Activated CD4-positive, alpha-beta T cell treated with anti-CD3 and anti-CD28 coated beads, Interleukin-2, Interleukin-4, amounts not matched to agents 100 ng/mL and 50 ng/mL, durations not matched to agents 16 hours and 8 hours (primary cell): Measurements from ENCODE around the gene LTBP2.
A peak's percentile ranks its signal among the peaks of the same experiment; 100 is the strongest.

ENCODE experiments used
- DNase-seq: peaks from one replicate; pipeline ENCODE4 v3.0.0-alpha.2; 2020; ENCODE audit warnings: low spot score

The LTBP2 gene

GRCh38 chr14:74507085-74507484 is 105.0 kb downstream of the LTBP2 start:
- DNase-seq: no peak

GRCh38 chr14:74506411-74506851 is 105.6 kb downstream of the LTBP2 start:
- DNase-seq: no peak

- DNase-seq: no peak
Measured at GRCh38 chr14:74505831-74506230, 106.2 kb downstream of the LTBP2 start.

GRCh38 chr14:74504874-74505720 is 106.9 kb downstream of the LTBP2 start:
- no peak for DNase-seq

- no peak for DNase-seq
Measured at GRCh38 chr14:74504412-74504811, 107.6 kb downstream of the LTBP2 start.

- no peak for DNase-seq
Measured at GRCh38 chr14:74503938-74504335, 108.1 kb downstream of the LTBP2 start.

GRCh38 chr14:74503291-74503937 is 108.6 kb downstream of the LTBP2 start:
- DNase-seq: no peak

- DNase-seq: peak; percentile 15
Measured at GRCh38 chr14:74502236-74503019, 109.6 kb downstream of the LTBP2 start.

GRCh38 chr14:74501691-74502090 is 110.3 kb downstream of the LTBP2 start:
- no peak for DNase-seq

- no peak for DNase-seq
Measured at GRCh38 chr14:74501135-74501614, 110.9 kb downstream of the LTBP2 start.

GRCh38 chr14:74500417-74501134 is 111.5 kb downstream of the LTBP2 start:
- no peak for DNase-seq

GRCh38 chr14:74495356-74495755 is 116.7 kb downstream of the LTBP2 start:
- DNase-seq: peak; percentile 50

- DNase-seq: peak; percentile 99
Measured at GRCh38 chr14:74493343-74494261, 118.4 kb downstream of the LTBP2 start, which contains the start of gene ISCA2. Gene ISCA2, plus strand, starts transcription at chr14:74493765. Its CDS starts 10 bp downstream, at chr14:74493775.

- no peak for DNase-seq
Measured at GRCh38 chr14:74492776-74493342, 119.2 kb downstream of the LTBP2 start, which contains the start of gene NPC2. Gene NPC2, minus strand, starts transcription at chr14:74493305. Its CDS starts 31 bp downstream, at chr14:74493274.

- DNase-seq: peak; percentile 28
Measured at GRCh38 chr14:74491956-74492775, 119.9 kb downstream of the LTBP2 start.

- no peak for DNase-seq
Measured at GRCh38 chr14:74490486-74490885, 121.6 kb downstream of the LTBP2 start.

GRCh38 chr14:74488786-74489397 is 123.1 kb downstream of the LTBP2 start:
- DNase-seq: peak; percentile 9

- DNase-seq: no peak
Measured at GRCh38 chr14:74486164-74486563, 125.9 kb downstream of the LTBP2 start.

- DNase-seq: no peak
Measured at GRCh38 chr14:74483321-74483720, 128.7 kb downstream of the LTBP2 start.
